Prostate gland (tissue), 2 donors: Measurements from ENCODE around the gene AGER. TPM values are rescaled to one million over a fixed set of nuclear protein-coding genes. Genes with fewer than 3 reads are reported as not detected.
A peak's percentile ranks its signal among the peaks of the same experiment; 100 is the strongest.

Experiments used
- DNase-seq: peaks from one replicate; pipeline ENCODE4 v3.0.0-alpha.2; 2019; ENCODE audit warnings: low spot score
- H3K27ac ChIP-seq, 2 donors: fragments of 200-600 bp; sonication (generic); 2 replicates each; pipeline ENCODE4 v1.5.1; 2017 to 2019
- H3K27me3 ChIP-seq: fragments of 200-600 bp; sonication (generic); replicated peaks from 2 replicates; pipeline ENCODE4 v1.5.1; 2019; ENCODE audit not compliant: insufficient read depth
- H3K36me3 ChIP-seq, 2 donors: fragments of 200-600 bp; sonication (generic); 1 replicate in 1 of 2; 2 replicates in 1 of 2; pipeline versions ENCODE4 v1.5.1 to v1.8.1; 2017 to 2019
- H3K4me1 ChIP-seq: fragments of 200-600 bp; sonication (generic); replicated peaks from 2 replicates; pipeline ENCODE4 v1.5.1; 2019
- H3K4me3 ChIP-seq, 2 donors: fragments of 200-600 bp; sonication (generic); 2 replicates each; pipeline ENCODE4 v1.5.1; 2017 to 2019
- H3K9me3 ChIP-seq: fragments of 200-600 bp; sonication (generic); 2 replicates; pipeline ENCODE4 v1.5.1; 2017
- POLR2A ChIP-seq: fragments of 450-650 bp; IDR thresholded peaks from one replicate; pipeline ENCODE4 v1.6.1; 2016; ENCODE audit warnings: antibody characterized with exemption, mild to moderate bottlenecking
- POLR2AphosphoS5 ChIP-seq: sonication (generic); formaldehyde crosslinking; IDR thresholded peaks from one replicate; pipeline ENCODE4 v1.6.1; 2017; ENCODE audit warnings: antibody characterized with exemption
- WGBS: methylation state at CpG from one replicate; pipeline ENCODE4 v1.1.5; 2018; 5-methylcytosine and 5-hydroxymethylcytosine counted together
- intact Hi-C: fragments of 100-400 bp; cut with DNase I; formaldehyde crosslinking; loops from one replicate; pipeline ENCODE4 v1.14.2; 2022
- total RNA-seq, 2 donors: library from RNA; depleted of rRNA; stranded (reverse); fragments of >200 nt; gene quantifications; one replicate each; pipeline ENCODE4 v1.1.0, GENCODE V29; 2016
- TF ChIP-seq, protein P1 (sequence below), 4 experiments: fragments of 200-600 bp in 2 of 4; fragments of 450-650 bp in 2 of 4; sonication (generic) in 2 of 4; IDR thresholded peaks; 1 replicate in 3 of 4; 2 replicates in 1 of 4; pipeline ENCODE4 v1.5.1; 2016 to 2019; ENCODE audit warnings: antibody characterized with exemption in 4 of 4, mild to moderate bottlenecking in 2 of 4, moderate library complexity in 2 of 4

Gene AGER
- total RNA-seq, 2 donors from 2014 or later, result 3.3 to 3.8 TPM

DNA sequence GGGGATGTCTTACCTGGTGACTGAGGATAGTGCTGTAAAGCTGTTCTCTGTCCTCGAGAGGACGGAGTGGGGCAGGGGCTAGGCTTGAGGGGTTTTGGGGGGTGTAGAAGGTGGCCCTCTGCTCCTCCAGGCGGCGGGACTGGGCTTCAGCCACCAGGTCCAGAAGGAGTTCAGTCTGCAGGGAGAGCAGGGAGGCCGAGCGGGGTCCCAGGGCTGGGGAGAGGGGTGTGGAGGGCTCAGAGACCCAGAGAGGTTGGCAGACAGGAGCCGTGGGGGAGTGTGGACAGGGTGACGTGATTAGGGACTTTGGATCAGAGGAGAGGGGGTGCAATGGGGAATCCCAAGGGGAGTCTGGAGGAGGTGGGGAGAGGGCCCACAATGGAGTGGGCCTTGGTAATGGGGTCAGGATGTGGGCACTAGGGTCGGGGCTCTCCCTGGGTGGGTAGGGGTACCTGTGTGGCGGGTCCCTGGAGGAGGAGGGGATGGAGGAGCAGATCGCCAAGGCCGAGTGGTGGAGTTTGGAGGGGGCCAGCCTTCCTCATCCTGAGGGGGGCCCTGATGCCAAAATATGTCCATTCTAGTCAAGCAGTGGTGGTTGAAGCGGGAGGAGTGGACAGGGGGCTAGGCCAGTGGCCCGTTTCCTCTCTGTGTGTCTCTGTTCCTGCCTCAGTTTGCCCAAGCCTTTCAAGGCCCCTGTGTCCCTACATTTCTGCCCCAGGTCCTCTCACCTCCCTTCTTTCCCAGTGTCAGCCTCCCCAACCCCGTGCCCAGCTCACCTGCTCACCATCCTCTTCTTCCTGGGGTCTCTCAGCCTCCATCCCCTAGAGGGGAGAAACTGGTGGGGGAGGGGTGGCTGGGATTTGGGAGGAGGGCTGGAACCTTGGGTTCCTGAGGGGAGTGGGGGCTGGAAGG lies 7.9 kb upstream of the AGER start:
- no peaks in the 10 kb centered on the region for H3K4me1 ChIP-seq
- DNase-seq, result no peak

DNA sequence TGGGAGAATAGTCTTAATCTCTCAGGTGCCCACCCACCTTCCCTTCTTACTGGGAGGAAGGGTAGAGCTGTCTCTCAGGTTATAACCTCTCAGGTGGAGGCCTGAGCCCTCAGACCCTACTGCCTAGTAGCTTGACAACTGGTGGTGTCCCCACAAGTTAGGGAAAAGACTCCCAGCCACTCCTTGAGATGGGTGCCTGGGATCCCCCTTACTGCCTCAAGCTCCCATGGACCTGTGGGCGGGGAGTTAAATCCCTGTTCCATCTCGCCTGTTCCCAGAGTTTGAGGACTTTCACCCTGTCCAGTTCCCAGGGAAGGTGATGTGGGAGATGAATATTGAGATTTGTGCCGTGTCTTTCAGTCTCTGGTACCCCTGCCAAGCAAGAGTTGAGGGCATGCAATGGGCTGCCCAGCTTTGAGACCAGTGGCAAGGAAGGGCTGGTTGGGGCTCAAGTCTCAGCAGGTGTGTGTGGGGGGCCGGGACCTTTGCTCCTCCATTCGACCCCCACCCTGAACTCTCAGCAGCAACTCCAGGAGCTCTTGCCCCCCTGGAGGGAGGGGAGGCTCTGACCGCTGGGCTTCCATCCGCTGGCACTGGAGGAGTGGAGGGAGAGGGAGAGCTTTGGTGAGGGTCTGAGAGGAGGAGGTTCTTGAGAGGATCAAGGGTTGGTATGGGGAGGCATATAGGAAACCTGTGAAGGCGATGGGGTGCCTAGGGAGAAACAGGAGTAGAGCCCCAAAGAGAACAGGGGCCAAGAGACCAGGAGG lies 7.0 kb upstream of the AGER start:
- H3K27ac ChIP-seq, result peak overlapping the region; percentile 91 to 98
- DNase-seq, result no peak
- H3K9me3 ChIP-seq, result no peaks in the 10 kb centered on the region
- peak overlapping the region; percentile 74 to 79 for H3K4me3 ChIP-seq
- H3K27me3 ChIP-seq, result no peaks in the 10 kb centered on the region
- intact Hi-C loops, result no loop called here
- no peak for TF ChIP-seq POLR2A
- TF ChIP-seq, protein P1, sequence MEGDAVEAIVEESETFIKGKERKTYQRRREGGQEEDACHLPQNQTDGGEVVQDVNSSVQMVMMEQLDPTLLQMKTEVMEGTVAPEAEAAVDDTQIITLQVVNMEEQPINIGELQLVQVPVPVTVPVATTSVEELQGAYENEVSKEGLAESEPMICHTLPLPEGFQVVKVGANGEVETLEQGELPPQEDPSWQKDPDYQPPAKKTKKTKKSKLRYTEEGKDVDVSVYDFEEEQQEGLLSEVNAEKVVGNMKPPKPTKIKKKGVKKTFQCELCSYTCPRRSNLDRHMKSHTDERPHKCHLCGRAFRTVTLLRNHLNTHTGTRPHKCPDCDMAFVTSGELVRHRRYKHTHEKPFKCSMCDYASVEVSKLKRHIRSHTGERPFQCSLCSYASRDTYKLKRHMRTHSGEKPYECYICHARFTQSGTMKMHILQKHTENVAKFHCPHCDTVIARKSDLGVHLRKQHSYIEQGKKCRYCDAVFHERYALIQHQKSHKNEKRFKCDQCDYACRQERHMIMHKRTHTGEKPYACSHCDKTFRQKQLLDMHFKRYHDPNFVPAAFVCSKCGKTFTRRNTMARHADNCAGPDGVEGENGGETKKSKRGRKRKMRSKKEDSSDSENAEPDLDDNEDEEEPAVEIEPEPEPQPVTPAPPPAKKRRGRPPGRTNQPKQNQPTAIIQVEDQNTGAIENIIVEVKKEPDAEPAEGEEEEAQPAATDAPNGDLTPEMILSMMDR (IDR thresholded peaks at IDR 0.05), result no peak
- no peak for TF ChIP-seq POLR2AphosphoS5
- H3K36me3 ChIP-seq, result no peaks in the 10 kb centered on the region
- 74% methylated on average over 8 of the region's 8 CpGs for WGBS
- H3K4me1 ChIP-seq, result no peaks in the 10 kb centered on the region

More for the DNA sequence above, 7.9 kb upstream of the AGER start:
- no peak overlapping the region for H3K4me3 ChIP-seq
- H3K27me3 ChIP-seq, result no peaks in the 10 kb centered on the region
- TF ChIP-seq, protein P1 (IDR thresholded peaks at IDR 0.05), result no peak
- TF ChIP-seq POLR2A (no peak), POLR2AphosphoS5 (no peak)
- intact Hi-C loops, result no loop called here
- no peaks in the 10 kb centered on the region for H3K9me3 ChIP-seq
- no peaks in the 10 kb centered on the region for H3K36me3 ChIP-seq
- 74% methylated on average over 15 of the region's 15 CpGs for WGBS
- peak overlapping the region; percentile 47 to 98 for H3K27ac ChIP-seq

DNA sequence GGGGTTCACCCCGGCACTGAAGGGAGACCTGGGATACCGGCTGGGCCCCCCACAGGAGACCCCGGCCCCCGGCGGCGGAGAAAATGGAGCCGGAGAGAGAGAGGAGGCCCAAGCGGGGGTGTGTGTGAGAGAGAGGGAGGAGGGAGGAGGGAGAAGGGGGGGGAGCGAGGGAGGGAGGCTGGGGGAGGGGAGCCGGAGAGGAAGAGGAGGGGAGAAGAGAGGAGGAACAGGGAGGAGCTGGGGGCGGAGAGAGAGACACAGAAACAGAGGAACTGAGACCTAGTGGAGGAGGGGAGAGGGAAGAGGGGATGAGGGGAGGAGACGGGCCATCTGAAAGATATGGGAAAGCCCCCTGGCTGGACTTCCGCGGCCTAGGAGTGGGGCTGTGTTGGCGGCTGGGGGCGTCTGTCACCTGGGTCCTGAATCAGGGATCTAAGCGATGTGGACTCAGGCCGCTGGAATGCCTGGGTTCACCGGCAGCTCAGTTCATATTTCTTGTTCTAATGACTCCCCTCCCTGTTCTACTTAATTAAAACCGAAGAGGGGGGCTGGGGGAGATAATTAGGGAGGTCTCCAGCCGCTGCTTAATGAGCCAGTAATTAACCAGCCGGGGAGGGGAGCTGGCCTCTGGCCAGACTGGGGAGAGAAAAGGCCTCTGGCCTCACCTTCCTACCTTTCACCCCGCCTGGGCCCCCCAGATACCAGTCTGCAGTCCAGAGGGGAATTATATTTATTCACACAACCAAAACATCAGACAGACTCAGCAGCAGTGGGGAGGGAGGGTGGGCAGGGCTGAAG lies 6.2 kb upstream of the AGER start, which contains the start of gene PBX2:
Gene PBX2 (minus strand): TSS at position 149 of the 798 bp plus-strand sequence. CDS start 287 bp downstream, outside the sequence.
- WGBS, result 5% methylated on average over 20 of the region's 23 CpGs
- intact Hi-C loops, result no loop called here
- Histone ChIP-seq H3K4me1 (no peaks in the 10 kb centered on the region), H3K4me3 (peak within 1 kb of the TSS; percentile 74 to 79), H3K27me3 (no peaks in the 10 kb centered on the region), H3K9me3 (no peaks in the 10 kb centered on the region), H3K27ac (peak within 1 kb of the TSS; percentile 91 to 98), H3K36me3 (no peaks in the 10 kb centered on the region)
- peak; percentile 94 for DNase-seq
- TF ChIP-seq, protein P1 (IDR thresholded peaks at IDR 0.05), result peak in 1 of 4 experiments; percentile 21
- TF ChIP-seq POLR2A (peak; percentile 96), POLR2AphosphoS5 (peak; percentile 94)

DNA sequence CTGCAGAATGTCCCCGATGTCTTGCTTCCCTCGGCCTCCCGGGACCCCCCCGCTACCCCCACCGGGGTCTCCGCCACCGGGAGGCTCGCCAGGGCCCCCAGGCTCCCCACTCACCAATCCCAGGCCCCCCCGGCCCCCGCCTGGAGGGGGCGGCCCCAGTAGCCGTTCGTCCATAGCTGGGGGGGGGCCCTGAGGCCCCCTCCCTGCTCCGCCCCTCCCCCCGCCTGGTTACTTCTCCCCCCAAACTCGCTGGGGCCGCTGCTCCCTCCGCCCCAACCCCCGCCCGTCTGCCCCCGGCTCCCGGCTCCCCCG lies 5.6 kb upstream of the AGER start:
- Histone ChIP-seq H3K4me1 (no peaks in the 10 kb centered on the region), H3K36me3 (no peaks in the 10 kb centered on the region), H3K27ac (peak overlapping the region; percentile 91 to 98), H3K4me3 (peak overlapping the region; percentile 74 to 79), H3K9me3 (no peaks in the 10 kb centered on the region), H3K27me3 (no peaks in the 10 kb centered on the region)
- DNase-seq, result no peak
- intact Hi-C loops, result no loop called here
- no CpG with 5 or more reads among the region's 23 CpGs for WGBS
- no peak for TF ChIP-seq POLR2AphosphoS5
- no peak for TF ChIP-seq POLR2A
- TF ChIP-seq, protein P1 (IDR thresholded peaks at IDR 0.05), result no peak
